GM12865 (cell line): ENCODE results near the gene TMOD3.

Source experiments
- DNase-seq: peaks from one replicate; pipeline ENCODE4 v3.0.0; 2010; ENCODE audit warnings: low read depth
- H3K4me3 ChIP-seq: 2 replicates; pipeline ENCODE4 v1.5.1; 2011; ENCODE audit warnings: mild to moderate bottlenecking, low read depth, low read length, control low read depth
- TF ChIP-seq, protein P1 (sequence below): IDR thresholded peaks from 2 replicates; pipeline ENCODE4 v1.5.1; 2011; ENCODE audit warnings: low read length, control low read depth, low read depth, inconsistent platforms; ENCODE audit not compliant: insufficient read depth; ENCODE audit errors: missing control alignments

TMOD3 gene

DNA sequence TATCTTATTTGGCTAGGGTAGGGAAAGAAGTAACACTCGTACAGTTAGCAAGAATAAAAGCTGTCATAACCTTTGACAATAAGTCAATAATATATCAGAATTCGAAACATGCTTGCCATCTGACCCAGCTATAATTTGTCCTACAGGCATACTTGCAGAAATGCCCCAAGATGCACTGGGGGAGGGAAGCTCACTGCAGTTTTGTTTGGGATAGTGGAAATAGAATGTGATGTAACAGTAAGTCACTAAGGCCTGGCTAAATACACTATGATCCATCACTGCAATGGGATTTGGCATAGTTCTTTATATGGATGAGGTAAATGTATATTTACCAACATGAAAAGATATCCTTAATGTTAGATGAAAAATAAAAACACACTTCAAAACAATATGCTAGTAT, 25.5 kb upstream of the TMOD3 start:
- TF ChIP-seq, protein P1, sequence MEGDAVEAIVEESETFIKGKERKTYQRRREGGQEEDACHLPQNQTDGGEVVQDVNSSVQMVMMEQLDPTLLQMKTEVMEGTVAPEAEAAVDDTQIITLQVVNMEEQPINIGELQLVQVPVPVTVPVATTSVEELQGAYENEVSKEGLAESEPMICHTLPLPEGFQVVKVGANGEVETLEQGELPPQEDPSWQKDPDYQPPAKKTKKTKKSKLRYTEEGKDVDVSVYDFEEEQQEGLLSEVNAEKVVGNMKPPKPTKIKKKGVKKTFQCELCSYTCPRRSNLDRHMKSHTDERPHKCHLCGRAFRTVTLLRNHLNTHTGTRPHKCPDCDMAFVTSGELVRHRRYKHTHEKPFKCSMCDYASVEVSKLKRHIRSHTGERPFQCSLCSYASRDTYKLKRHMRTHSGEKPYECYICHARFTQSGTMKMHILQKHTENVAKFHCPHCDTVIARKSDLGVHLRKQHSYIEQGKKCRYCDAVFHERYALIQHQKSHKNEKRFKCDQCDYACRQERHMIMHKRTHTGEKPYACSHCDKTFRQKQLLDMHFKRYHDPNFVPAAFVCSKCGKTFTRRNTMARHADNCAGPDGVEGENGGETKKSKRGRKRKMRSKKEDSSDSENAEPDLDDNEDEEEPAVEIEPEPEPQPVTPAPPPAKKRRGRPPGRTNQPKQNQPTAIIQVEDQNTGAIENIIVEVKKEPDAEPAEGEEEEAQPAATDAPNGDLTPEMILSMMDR: no peak
- no peak overlapping the region for H3K4me3 ChIP-seq
- DNase-seq: no peak

- TF ChIP-seq, protein P1: no peak
- no peak for DNase-seq
- no peak overlapping the region for H3K4me3 ChIP-seq
These were observed 23.3 kb upstream of the TMOD3 start for GRCh38 chr15:51806123-51806522.

DNA sequence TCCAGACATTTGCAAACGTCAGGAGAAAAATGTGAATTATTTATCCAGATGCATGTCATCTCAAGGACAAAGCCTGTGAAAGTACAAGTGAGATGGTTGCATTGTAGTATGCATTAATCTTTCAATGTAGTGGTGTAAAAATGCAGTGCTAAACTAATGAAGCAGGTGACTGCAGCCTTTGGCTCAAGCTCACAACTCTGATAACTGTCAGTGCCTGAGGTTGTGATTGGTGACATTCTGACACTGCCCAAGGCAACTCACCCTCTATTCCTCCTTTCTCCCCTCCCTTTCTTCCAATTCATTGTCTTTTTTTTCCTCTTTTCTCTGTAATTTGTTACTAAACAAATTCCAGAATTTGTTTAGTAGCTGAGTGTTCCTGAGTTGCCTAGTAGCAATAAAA, 20.0 kb upstream of the TMOD3 start:
- TF ChIP-seq, protein P1: no peak
- no peak for DNase-seq
- H3K4me3 ChIP-seq: no peak overlapping the region

DNA sequence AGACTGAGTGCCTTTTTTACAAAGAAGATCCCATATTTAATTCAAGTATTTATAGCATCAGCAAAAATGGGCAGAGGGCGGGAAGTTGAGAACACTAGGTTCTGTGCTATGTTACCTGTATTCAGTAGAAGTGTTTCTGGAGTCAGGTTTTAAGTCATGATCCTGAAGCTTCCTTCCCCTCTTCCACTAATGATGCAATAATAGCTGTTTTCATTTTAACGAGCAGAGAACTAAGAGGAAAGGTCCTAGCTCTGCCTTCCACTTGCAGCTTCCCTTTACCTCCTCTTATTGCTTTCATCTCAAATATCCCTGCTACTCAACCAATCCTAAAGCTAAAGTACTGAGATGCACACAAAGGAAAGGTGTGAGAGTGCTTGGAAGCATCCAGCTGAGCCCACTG, 16.9 kb upstream of the TMOD3 start:
- no peak for DNase-seq
- no peak overlapping the region for H3K4me3 ChIP-seq
- TF ChIP-seq, protein P1: no peak

GRCh38 chr15:51814606-51815005, 14.8 kb upstream of the TMOD3 start:
- DNase-seq: no peak
- H3K4me3 ChIP-seq: no peak overlapping the region
- TF ChIP-seq, protein P1: no peak

DNA sequence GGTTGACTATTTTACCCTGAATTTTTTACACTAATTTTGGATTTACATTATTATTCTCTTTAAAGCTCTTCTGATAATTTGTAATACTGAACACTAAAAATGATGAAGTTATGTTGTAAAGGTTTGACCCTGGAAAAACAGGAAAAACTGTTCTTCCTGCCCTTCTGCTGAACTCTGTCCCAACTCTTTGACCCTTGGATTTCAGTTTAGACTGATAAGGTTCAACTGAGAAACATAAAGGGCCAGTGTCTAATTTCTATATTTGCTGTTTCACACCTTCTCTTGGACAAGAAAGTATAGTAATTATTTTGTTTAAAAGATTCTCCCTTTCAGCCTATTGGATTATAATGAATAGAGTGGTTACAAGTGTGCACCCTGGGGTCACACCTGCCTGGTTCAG, 12.8 kb upstream of the TMOD3 start:
- no peak overlapping the region for H3K4me3 ChIP-seq
- DNase-seq: no peak
- TF ChIP-seq, protein P1: no peak

- TF ChIP-seq, protein P1: no peak
- no peak for DNase-seq
- no peak overlapping the region for H3K4me3 ChIP-seq
These were observed 11.3 kb upstream of the TMOD3 start for GRCh38 chr15:51818150-51818549.
